Measurements from ENCODE around the gene ZDHHC12. TPM values are rescaled to one million over a fixed set of nuclear protein-coding genes. Genes with fewer than 3 reads are reported as not detected.

Gene ZDHHC12
- total RNA-seq, 1 donor from 2014 or later, result 49.6 TPM

DNA sequence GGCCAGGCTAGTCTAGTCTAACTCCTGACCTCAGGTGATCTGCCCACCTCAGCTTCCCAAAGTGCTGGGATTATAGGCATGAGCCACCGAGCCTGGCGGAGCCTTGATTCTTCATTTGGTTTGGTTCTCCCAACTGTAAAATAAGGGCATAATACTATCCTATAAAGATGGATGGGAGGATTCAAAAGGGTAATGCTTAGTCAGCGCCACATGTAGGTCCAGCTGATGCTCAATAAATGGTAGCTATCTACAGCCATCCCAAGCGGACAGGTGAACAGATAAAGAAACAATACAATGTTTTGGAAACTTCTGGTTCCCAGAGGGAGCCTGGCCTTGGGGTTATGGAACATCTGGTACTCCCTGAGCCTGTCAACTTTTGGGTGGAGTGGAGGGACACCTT is 48.5 kb downstream of the ZDHHC12 start:
- Histone ChIP-seq H3K9me3 (no peaks in the 10 kb centered on the region), H3K4me3 (no peak overlapping the region), H3K27me3 (no peaks in the 10 kb centered on the region), H3K4me1 (no peaks in the 10 kb centered on the region), H3K27ac (no peak overlapping the region), H3K36me3 (no peaks in the 10 kb centered on the region)
- intact Hi-C loops (cut with DNase I), result no loop called here
- DNase-seq (ENCODE audit: low spot score in 2 of 2), result no peak
- TF ChIP-seq, protein P1, sequence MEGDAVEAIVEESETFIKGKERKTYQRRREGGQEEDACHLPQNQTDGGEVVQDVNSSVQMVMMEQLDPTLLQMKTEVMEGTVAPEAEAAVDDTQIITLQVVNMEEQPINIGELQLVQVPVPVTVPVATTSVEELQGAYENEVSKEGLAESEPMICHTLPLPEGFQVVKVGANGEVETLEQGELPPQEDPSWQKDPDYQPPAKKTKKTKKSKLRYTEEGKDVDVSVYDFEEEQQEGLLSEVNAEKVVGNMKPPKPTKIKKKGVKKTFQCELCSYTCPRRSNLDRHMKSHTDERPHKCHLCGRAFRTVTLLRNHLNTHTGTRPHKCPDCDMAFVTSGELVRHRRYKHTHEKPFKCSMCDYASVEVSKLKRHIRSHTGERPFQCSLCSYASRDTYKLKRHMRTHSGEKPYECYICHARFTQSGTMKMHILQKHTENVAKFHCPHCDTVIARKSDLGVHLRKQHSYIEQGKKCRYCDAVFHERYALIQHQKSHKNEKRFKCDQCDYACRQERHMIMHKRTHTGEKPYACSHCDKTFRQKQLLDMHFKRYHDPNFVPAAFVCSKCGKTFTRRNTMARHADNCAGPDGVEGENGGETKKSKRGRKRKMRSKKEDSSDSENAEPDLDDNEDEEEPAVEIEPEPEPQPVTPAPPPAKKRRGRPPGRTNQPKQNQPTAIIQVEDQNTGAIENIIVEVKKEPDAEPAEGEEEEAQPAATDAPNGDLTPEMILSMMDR (IDR thresholded peaks at IDR 0.05), result no peak

Other genes with a start within 250 kb of the ZDHHC12 start
- 6.3 TPM for gene GLE1, start 219.4 kb downstream of the ZDHHC12 start, total RNA-seq
- 687 TPM for gene SPTAN1, start 171.5 kb downstream of the ZDHHC12 start, total RNA-seq
- 49.9 TPM for gene DYNC2I2, start 67.3 kb downstream of the ZDHHC12 start, total RNA-seq
- 102 TPM for gene SET, start 34.9 kb downstream of the ZDHHC12 start, total RNA-seq
- 28.8 TPM for gene PKN3, start 21.6 kb downstream of the ZDHHC12 start, total RNA-seq
- gene ZER1, start 47.8 kb upstream of the ZDHHC12 start, total RNA-seq, result 55.5 TPM
- 19.8 TPM for gene TBC1D13, start 63.1 kb upstream of the ZDHHC12 start, total RNA-seq
- gene ENDOG, start 94.4 kb upstream of the ZDHHC12 start, total RNA-seq, result 59.4 TPM
- gene SPOUT1, start 105.7 kb upstream of the ZDHHC12 start, total RNA-seq, result 26.5 TPM
- gene KYAT1, start 157.8 kb upstream of the ZDHHC12 start, total RNA-seq, result 4.9 TPM
- 227 TPM for gene LRRC8A, start 158.0 kb upstream of the ZDHHC12 start, total RNA-seq
- 46.1 TPM for gene PHYHD1, start 196.9 kb upstream of the ZDHHC12 start, total RNA-seq
- 5.0 TPM for gene DOLK, start 223.5 kb upstream of the ZDHHC12 start, total RNA-seq
- gene NUP188, start 223.6 kb upstream of the ZDHHC12 start, total RNA-seq, result 45.0 TPM

Data from ascending aorta (tissue), 2 donors.